GM19395 (cell line): Measurements from ENCODE around the gene JUN.

ENCODE experiments used
- ATAC-seq: cut with Tn5 transposase; IDR thresholded peaks from one replicate; pipeline ENCODE4 v1.9.1; 2021; ENCODE audit warnings: mild to moderate bottlenecking, moderate library complexity; ENCODE audit not compliant: unreplicated experiment

JUN gene

DNA sequence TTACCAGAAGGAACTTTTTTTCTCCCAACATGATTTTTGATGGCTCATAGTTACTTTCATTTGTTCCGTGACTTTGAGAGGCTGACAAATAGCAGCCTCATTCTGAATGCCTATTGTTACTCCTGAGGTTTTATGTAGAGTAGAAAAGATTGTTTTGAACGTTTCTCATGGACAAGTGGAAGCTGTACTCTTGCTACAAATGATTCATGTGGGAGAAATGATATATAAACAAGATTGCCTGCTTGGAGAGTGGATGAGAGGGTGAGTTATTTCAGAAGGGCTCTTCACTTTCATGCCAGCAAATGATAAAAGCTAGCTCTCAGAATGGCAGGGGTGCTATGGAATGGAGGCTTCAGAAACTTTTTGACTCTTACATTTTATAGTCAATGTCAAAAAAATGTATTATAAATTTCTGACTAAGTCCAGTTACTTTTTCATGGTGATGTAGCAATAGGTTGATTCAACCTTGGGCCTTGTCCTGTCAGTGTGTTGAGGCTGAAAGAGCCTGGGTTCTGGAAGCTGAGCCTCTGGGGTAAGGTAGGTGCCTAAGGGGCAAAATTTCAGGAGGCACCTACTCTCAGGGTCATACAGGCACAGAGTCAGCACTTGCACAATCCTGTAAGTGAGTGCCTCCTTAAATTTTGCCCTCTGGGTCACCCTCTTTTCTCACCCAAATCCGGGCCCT lies 19.4 kb downstream of the JUN start:
- ATAC-seq = no peak

DNA sequence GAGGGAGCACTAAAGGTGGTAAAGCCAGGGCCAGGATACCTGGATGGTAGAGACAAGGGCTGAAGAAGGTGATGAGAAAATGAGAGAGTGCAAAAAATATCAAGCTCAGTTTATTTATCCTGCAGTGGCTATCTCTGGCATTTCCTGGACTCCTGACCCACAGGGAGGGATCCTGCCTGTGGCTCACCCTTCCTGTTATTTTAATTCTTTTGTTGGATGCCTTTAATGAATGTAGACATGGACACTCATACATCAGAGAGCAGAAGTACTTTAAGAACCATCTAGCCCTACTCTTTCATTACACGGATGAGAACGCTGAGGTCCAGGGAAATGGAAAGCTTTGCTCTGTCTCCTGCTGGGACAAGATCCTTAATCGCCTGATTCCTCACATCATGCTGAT lies 20.6 kb downstream of the JUN start:
- no peak for ATAC-seq

DNA sequence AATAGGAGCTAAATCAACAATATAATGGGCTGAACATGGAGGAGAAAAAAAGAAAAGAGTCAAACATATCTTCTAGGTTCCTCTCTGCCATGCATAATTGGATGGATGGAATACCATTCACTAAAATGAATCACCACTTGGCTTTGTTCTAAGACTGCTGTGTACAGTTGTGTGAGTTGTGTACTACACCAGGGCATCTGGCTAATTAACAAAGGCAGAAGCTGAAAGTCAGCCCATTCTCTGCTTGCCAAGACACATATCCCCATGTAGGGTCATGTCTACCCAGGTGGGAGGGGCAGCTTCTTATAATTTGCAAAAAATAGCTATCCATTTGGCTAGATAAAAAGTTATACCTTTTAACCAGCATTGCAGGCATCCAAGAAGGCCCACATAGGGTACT lies 21.0 kb downstream of the JUN start:
- ATAC-seq = no peak

DNA sequence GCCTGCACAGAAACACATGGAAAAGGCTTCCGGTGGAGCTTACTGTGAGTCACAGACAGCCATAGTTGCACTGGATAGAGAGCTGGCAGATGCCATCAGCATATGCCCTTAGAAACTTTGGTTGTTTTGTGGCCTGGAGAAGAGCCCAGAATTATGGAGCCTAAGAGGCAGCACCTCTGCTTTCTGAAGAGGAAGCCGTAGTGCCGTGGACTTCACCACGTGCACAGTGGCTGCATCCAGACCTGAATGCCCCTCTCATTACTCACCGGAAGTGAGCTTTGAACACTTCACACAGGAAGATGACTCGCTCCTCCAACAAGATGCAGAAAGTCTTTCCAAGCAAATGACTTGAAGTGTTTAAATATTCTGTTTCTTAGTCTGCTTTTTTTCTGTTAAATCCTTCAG lies 28.4 kb downstream of the JUN start:
- peak; percentile 68 for ATAC-seq

DNA sequence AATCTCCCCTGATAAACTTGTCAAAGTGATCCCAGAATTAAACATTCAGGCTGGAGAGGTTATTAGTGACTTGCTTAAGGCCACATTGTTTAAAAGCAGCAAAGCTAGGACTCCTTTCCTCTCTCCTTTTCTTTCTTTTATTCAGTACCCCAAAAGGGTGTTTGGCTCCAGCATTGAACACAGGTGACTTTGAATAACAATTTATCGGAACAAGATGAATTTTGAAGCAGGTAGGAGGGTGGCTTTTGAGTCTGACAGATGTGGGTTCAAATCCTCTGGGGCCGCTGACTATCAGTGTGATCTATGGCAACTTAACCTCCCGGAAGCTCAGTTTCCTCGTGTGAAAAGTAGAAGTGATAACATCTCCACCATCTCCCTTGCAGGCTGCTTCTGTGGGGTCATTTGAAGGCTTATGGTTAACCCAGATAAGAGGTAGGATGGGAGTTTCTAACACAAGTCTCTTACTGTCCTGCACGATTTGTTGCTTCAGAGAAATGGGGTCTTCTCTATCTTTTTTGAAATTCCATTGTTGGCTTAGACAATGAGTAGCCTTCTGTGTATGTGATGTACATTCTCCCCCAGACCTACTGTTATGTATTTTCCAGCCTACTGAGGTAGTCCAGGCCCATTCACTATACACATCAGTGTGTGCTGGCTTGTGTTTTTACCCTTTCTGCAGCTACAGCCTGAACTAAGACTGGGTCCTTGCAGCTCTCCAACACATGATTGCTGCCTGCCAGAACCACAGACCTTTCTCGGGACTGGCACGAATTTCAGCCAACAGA lies 29.0 kb downstream of the JUN start:
- peak; percentile 17 for ATAC-seq

DNA sequence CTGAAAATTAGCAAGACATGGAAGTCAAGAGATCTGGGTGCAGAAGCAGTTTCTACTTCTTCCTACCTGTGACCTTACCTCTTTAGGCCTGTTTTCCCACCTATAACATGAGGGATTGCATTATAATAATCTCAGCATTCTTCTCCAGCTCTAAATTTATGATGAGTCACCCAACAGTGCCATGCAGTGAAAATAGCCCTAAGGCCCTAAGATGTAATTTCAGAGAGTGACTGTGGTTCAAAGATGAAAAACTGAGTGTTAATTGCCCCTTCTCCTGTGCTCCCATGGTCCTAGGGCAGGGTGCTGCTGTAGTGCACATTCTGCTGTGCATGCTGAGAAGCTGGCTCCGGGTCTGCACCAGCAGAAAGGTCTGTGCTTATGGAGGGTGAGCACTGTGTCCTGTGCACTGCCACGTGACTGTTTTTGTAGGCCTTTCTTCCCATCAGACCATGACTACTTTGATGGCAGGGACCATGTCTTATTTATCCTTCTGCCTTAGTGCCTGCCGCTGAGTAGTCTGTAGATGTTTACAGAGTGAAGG lies 29.7 kb downstream of the JUN start:
- no peak for ATAC-seq

DNA sequence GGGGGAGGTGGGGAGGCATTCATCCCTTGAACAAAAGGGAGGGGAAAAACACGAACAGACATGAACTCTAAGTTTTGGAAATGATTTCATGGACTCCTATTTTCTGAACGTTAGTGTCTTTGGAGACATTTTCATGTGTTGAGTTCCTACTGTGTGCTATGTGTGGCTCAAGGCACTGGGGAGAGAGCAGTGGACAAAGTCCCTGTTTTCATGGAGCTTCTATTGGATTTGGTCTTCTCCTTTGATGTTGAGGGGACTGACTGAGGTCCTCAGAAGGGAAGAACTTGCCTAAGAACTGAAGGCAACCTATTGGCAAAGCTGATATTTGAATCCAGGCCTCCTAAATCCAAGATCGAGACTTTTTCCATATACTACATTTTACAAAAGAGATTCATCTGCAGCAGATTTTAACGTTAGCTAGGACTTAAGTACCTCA lies 30.4 kb downstream of the JUN start:
- no peak for ATAC-seq

DNA sequence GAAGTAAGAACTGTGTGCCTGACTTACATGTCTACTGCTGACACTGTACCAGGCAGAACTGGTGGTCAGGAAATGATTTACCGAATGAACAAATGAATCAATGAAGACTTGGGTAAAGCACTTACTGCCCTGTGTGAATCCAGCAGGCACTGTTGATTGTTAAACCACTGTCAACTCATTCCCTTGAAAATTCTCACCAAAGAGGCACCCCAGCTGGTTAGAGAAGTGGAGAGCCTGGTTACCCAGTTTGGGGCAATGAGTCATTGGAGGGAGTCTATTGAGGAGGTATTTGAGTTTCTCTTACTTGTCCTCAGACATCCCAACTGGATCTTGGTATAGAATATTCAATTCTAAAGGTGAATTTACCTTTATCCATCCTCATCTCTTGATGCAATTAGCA lies 34.2 kb downstream of the JUN start:
- no peak for ATAC-seq

DNA sequence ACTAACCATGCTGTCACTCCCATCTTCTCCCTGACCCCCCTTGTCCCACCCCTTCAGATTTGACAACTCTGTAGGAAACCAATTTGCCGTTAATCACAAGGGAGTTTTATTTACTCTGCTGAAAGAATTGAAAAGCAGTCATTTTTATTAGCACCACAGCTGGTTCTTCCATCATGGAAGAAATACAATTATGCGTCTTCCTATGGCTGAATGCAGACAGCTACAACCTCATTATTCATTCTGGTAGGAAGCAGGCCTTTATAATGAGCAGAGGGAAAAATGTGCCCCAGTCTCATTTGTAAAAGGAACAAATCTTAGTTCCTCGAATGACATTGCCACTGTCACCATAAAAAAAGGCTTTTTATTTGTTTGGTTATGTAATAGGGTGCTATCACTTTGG lies 35.2 kb downstream of the JUN start:
- no peak for ATAC-seq

DNA sequence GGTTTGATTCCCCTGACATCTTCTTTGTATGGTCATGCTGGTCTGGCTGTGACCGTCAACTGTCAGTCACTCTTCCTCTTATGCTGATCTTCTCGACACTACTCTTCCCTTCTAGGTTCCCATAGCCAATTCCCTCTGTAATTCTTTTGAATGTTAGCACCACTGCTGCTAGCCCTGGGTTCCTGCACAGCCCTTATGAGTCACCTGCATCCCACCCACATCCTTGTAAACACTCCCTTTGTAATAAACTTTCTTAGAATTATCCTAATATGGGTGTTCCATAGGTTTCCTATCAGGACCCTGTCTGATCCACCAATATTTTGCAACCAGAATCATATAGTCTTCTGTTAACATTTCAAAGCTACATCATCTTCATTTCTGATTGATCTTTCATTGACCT lies 37.1 kb downstream of the JUN start:
- ATAC-seq = no peak

DNA sequence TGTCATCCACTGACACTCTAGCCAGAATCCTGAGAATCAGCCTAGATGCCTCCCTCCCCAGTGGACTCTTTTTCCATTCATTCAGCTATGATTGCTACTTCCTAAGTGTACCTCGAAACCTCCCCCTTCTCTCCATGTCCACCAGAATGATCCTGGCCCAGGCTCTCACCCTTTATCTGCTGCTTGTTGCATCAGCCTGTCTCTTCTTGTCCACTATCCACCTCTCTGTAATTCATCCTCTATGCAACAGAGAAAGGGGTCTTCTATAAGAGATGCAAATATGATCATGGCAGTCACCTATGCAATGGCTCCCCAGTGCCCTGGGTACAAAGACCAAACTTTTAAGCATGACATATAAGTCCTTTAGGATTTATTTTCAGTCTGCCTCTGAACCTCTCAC lies 37.7 kb downstream of the JUN start:
- no peak for ATAC-seq

DNA sequence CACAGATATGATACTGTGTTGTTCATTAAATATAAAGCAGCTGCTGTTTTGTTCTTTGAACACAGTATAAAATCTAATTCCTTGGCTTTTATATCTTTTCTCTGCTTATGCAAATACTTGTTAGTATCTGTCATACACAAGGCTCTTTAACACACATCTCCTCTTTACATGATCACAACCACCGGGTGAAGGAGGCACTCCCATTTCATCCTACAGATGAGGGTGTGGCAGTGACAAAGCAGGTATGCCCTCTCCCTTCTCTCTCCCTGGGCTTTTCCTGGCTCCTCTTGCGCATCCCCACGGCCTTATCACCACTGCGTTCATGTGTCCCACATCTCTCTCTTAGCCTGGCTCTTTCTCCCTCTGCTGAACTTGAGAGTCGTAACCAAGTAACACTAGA lies 38.2 kb downstream of the JUN start:
- no peak for ATAC-seq

DNA sequence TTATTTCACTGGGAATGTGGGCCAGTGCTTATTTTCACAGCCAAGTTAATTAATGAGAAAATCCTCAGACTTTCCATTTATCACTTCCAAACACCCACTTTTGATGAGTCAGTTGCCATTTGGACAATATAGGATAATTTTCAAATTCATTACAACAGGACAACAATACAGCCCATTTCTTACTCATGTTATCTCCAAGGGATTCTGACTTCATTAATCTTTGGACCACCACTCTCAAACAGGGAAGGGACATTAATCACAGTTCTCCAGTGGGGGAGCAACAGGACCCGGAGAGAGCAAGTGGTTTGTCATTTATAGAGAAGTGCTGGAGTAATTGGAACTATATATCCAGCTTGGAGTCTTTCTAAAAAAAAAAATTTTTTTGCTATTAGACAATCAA lies 38.7 kb downstream of the JUN start:
- no peak for ATAC-seq

DNA sequence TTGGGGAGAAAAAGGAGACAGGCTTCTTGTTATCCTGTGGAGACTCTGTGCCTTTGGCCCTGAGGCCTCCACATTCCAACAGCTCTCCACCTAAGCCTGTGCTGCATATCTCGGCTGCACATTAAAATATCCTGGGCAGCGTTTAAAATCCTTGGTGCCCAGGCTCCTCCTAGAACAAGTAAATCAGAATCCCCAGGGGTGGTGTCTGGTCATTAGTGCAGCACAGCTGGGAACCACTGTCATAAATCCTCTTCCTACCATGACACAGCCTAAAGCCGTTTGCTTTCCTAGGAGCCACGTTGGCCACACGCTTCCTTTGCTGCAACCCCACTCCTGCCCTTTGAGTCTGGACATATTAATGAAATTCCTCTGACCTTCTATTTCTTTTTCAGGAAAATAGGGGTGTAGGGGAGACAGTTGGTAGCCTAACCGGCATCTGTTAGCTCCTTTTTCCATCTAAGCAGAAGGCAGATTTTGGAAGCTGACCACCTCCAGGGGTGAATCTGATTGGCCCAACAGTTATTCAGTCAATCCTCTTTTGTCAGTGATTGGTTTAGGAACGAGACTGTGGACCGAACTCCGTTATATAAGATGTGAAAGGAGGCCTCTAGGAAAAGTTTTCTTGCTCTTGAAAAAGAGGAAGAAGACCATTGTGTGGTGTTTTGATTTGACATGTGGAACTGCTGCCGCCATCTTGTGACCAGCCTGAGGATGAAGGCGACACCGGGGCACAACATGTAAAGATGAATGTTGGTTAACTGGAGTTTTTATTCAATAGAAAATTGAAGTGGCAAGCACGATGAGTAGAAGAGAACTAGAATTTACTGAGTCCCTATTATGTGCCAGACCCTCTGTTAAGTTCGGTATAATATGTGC lies 41.9 kb downstream of the JUN start:
- ATAC-seq = no peak

DNA sequence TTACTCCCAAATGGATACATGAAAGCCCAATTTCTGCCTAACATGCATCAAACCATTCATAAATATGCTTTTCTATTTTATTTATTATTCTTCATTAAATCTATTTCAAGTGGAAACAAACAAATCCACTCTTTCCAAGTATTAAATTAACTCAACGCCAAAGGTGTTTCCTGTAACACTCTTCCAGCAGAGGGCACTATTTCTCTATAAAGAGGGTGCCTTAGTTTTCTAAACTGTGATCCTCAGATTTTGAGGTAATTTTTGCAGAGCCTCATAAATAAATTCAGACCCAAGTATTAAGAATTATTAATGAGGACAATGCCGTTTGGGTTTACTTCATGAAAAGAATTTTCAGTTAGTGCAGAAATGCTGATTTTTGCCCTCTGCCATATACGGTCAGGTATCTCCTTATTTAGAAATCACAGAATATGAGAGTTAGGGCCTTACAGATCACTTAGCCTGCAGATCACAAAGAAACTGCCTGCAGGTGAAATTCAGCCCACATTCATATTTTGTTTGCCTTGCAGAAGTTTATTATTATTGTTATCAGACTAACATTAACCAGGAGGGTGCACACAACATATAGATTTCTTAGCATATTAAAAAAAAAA lies 43.9 kb downstream of the JUN start:
- ATAC-seq = no peak

DNA sequence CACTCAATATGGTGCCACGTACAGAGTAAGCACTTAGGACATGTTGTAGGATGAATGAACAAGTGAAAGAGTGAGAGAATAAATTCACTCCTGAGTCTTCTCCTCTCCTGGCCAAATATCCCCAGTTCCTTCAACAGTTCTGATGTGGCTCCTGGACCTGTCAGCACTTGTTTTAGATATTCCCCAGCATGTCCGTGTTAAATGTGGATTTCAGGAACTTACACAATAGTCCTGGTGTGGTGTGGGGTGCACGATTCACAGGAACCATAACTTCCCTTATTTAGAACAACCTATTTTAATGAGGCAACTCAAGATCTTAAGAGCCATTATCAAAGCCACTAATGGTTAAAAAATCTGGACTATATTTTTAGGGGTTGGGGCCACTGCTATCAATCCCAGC lies 45.0 kb downstream of the JUN start:
- no peak for ATAC-seq

DNA sequence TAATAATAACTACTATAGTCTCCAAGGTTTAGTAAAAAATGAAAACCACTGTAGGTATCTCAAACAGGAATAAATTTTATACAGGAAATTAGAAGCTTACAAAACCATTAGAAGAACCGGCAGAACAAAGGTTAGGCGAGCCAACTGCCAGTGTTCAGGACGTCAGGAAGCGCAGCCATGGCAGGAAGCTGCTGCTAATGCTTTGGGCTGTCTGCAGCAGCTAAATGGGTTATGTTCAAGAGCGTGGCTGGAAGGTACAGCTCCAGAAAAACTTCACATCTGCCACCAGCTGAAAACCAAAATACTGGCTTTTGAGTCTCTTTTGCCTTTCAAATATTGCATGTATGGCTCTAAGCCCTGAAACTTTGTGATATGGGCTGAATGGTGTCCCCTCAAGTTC lies 48.3 kb downstream of the JUN start:
- ATAC-seq = no peak

DNA sequence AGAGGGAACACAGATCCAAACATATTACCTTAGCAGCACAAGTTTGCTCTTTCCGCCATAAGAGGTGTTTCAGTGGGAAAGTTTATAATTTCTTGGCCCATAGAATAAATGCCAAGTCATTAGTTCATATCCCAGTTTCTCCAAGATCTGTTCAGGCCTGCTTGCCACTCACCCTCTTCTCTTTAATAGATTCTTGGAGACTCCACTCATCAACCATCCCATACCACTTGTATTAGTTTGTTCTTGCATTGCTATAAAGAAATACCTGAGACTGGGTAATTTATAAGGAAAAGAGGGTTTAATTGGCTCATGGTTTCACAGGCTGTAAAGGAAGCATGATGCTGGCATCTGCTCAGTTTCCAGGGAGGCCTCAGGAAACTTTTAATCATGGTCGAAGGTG lies 49.2 kb downstream of the JUN start:
- ATAC-seq = no peak

DNA sequence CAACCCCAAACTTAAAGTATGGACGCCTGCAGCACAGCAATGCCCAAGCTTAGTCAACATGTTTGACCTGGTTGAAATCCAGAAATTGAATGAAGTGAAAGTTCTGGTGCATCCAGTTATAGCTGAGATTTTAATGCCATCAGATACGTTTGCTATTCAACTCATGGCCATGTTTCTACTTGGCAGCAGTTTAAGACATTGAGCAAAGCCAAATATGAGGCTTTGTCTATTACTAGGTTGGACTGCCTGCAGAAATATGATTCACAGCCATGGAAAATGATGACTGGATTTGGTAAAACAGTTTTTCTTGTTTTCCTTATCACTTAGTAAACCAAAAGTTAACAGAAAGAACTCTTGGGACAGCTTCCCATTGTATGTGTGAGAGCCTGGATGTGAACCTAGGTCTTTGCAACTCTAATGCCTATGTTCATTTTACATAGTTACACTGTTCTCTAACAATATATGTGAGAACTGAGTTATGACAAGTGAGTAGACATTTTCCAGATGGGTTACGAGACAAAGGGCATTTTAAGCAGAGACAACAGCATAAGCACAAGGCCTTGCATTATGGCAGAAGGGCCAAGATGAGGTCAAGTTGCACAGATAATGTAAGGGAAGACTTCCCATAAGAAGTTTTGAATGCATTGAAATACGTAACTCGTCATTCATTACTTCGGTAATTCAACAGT lies 51.6 kb downstream of the JUN start:
- ATAC-seq = no peak
